SU-DHL-6 (cell line): ENCODE results near the gene INPP4A.

Source experiments
- EZH2phosphoT487 ChIP-seq: fragments of 200-600 bp; sonication (generic), shearing (Covaris generic); conservative IDR thresholded peaks from 2 replicates; pipeline ENCODE4 v1.6.1; 2018; ENCODE audit warnings: mild to moderate bottlenecking, antibody characterized with exemption, low read length, moderate library complexity, mixed read lengths
- TF ChIP-seq, protein P1 (sequence below): fragments of 200-600 bp; sonication (generic); IDR thresholded peaks from one replicate; pipeline ENCODE4 v1.5.1; 2017; ENCODE audit warnings: antibody characterized with exemption, mild to moderate bottlenecking, low read length, moderate library complexity; ENCODE audit not compliant: insufficient read depth, poor library complexity, severe bottlenecking

DNA sequence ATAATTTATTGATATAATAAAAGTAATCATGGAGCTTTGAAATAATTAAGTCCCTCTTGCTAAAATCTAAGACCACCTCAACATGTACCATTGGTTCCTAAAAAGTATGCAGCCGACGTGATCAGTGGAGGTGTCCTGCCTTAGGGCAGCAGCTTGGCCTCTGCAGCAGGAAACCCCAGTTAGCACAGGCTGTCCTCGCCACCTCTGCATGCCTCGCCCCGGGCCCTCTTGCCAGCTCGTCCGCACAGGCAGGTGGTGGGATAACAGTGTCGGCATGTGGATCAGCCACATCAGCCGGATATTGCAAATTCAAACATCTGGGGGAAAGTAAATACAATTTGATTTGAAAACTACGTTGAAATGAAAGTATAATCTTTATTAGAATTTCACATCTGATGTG, 140.7 kb downstream of the INPP4A start:
- TF ChIP-seq, protein P1, sequence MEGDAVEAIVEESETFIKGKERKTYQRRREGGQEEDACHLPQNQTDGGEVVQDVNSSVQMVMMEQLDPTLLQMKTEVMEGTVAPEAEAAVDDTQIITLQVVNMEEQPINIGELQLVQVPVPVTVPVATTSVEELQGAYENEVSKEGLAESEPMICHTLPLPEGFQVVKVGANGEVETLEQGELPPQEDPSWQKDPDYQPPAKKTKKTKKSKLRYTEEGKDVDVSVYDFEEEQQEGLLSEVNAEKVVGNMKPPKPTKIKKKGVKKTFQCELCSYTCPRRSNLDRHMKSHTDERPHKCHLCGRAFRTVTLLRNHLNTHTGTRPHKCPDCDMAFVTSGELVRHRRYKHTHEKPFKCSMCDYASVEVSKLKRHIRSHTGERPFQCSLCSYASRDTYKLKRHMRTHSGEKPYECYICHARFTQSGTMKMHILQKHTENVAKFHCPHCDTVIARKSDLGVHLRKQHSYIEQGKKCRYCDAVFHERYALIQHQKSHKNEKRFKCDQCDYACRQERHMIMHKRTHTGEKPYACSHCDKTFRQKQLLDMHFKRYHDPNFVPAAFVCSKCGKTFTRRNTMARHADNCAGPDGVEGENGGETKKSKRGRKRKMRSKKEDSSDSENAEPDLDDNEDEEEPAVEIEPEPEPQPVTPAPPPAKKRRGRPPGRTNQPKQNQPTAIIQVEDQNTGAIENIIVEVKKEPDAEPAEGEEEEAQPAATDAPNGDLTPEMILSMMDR: no peak
- no peak for TF ChIP-seq EZH2phosphoT487
